ENCODE measurements around the gene BTBD2. TPM values are rescaled to one million over a fixed set of nuclear protein-coding genes. Genes with fewer than 3 reads are reported as not detected.

The BTBD2 gene
- total RNA-seq, 1 donor from 2014 or later: 65.9 TPM

GRCh38 chr19:2033825-2034159 is 18.3 kb upstream of the BTBD2 start:
- peaks cover 1% of the 10 kb centered on the region for H3K36me3 Mint-ChIP-seq (ENCODE audit: low read depth)
- DNase-seq (ENCODE audit: low spot score): no peak
- no peak overlapping the region for H3K27ac Mint-ChIP-seq (ENCODE audit: unreplicated experiment)
- TF ChIP-seq, protein P1, sequence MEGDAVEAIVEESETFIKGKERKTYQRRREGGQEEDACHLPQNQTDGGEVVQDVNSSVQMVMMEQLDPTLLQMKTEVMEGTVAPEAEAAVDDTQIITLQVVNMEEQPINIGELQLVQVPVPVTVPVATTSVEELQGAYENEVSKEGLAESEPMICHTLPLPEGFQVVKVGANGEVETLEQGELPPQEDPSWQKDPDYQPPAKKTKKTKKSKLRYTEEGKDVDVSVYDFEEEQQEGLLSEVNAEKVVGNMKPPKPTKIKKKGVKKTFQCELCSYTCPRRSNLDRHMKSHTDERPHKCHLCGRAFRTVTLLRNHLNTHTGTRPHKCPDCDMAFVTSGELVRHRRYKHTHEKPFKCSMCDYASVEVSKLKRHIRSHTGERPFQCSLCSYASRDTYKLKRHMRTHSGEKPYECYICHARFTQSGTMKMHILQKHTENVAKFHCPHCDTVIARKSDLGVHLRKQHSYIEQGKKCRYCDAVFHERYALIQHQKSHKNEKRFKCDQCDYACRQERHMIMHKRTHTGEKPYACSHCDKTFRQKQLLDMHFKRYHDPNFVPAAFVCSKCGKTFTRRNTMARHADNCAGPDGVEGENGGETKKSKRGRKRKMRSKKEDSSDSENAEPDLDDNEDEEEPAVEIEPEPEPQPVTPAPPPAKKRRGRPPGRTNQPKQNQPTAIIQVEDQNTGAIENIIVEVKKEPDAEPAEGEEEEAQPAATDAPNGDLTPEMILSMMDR (IDR thresholded peaks at IDR 0.05): no peak
- peaks cover 4% of the 10 kb centered on the region for H3K9me3 Mint-ChIP-seq (ENCODE audit: low read depth)
- H3K4me3 Mint-ChIP-seq (ENCODE audit: unreplicated experiment): no peak overlapping the region
- peaks cover 13% of the 10 kb centered on the region for H3K4me1 Mint-ChIP-seq (ENCODE audit: low read depth)
- H3K27me3 Mint-ChIP-seq (ENCODE audit: low read depth): no peaks in the 10 kb centered on the region

GRCh38 chr19:2033115-2033824 is 17.8 kb upstream of the BTBD2 start:
- no peak for DNase-seq (ENCODE audit: low spot score)
- Mint-ChIP-seq H3K4me1 (ENCODE audit: low read depth) (peaks cover 17% of the 10 kb centered on the region), H3K27me3 (ENCODE audit: low read depth) (no peaks in the 10 kb centered on the region), H3K4me3 (ENCODE audit: unreplicated experiment) (no peak overlapping the region), H3K9me3 (ENCODE audit: low read depth) (peaks cover 4% of the 10 kb centered on the region), H3K27ac (ENCODE audit: unreplicated experiment) (no peak overlapping the region), H3K36me3 (ENCODE audit: low read depth) (peaks cover 1% of the 10 kb centered on the region)
- TF ChIP-seq, protein P1 (IDR thresholded peaks at IDR 0.05): no peak

DNA sequence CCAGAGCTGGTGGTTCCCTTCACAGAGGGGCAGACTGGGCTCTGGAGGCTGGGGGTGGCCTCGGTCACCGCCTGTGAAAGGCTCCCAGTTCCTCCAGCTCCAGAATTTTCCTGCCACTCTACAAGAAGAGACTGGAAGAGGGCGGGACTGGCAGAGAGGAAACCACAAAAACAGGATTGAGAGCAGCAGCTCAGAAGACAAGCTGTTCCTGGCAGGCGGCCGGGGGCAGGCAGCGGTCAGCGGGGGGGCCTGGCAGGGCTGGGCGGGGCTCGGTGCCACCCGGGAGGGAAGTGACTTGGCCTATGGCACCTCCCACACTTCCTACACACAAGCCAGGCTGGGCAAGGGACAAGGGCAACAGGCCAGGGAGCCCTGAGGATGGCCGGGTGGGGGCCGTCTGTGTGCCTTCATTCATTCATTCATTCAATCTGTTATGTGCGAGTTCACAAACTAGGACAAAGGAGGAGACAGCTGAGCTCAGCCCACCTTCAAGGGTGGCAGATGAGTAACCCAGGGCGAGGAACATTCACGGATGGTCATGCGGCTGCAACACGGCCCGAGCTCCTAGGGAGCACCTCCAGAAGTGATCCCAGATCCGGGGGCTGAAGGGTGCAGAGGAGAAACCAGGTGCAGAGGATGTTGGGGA is 16.9 kb upstream of the BTBD2 start:
- peaks cover 4% of the 10 kb centered on the region for H3K9me3 Mint-ChIP-seq (ENCODE audit: low read depth)
- TF ChIP-seq, protein P1 (IDR thresholded peaks at IDR 0.05): no peak

GRCh38 chr19:2027361-2027760 is 11.8 kb upstream of the BTBD2 start:
- peaks cover 11% of the 10 kb centered on the region for H3K4me1 Mint-ChIP-seq (ENCODE audit: low read depth)
- H3K36me3 Mint-ChIP-seq (ENCODE audit: low read depth): no peaks in the 10 kb centered on the region
- TF ChIP-seq, protein P1 (IDR thresholded peaks at IDR 0.05): peak; percentile 43
- H3K4me3 Mint-ChIP-seq (ENCODE audit: unreplicated experiment): no peak overlapping the region
- H3K27ac Mint-ChIP-seq (ENCODE audit: unreplicated experiment): no peak overlapping the region
- no peaks in the 10 kb centered on the region for H3K27me3 Mint-ChIP-seq (ENCODE audit: low read depth)
- no peak for DNase-seq (ENCODE audit: low spot score)
- peaks cover 3% of the 10 kb centered on the region for H3K9me3 Mint-ChIP-seq (ENCODE audit: low read depth)

More for the DNA sequence above, 16.9 kb upstream of the BTBD2 start:
- no peaks in the 10 kb centered on the region for H3K36me3 Mint-ChIP-seq (ENCODE audit: low read depth)
- H3K27me3 Mint-ChIP-seq (ENCODE audit: low read depth): no peaks in the 10 kb centered on the region
- H3K27ac Mint-ChIP-seq (ENCODE audit: unreplicated experiment): peak overlapping the region; percentile 93
- peak overlapping the region; percentile 34 for H3K4me3 Mint-ChIP-seq (ENCODE audit: unreplicated experiment)
- DNase-seq (ENCODE audit: low spot score): peak; percentile 97
- peaks cover 17% of the 10 kb centered on the region for H3K4me1 Mint-ChIP-seq (ENCODE audit: low read depth)

- H3K27ac Mint-ChIP-seq (ENCODE audit: unreplicated experiment): no peak overlapping the region
- H3K9me3 Mint-ChIP-seq (ENCODE audit: low read depth): peaks cover 3% of the 10 kb centered on the region
- TF ChIP-seq, protein P1 (IDR thresholded peaks at IDR 0.05): no peak
- peaks cover 5% of the 10 kb centered on the region for H3K4me1 Mint-ChIP-seq (ENCODE audit: low read depth)
- H3K27me3 Mint-ChIP-seq (ENCODE audit: low read depth): no peaks in the 10 kb centered on the region
- H3K4me3 Mint-ChIP-seq (ENCODE audit: unreplicated experiment): no peak overlapping the region
- DNase-seq (ENCODE audit: low spot score): no peak
- no peaks in the 10 kb centered on the region for H3K36me3 Mint-ChIP-seq (ENCODE audit: low read depth)
Observed at GRCh38 chr19:2026770-2027169, 11.3 kb upstream of the BTBD2 start.
